Endothelial cell of umbilical vein (primary cell): ENCODE results near the gene PLEKHG3. TPM values are rescaled to one million over a fixed set of nuclear protein-coding genes. Genes with fewer than 3 reads are reported as not detected.

ENCODE experiments used
- BruUV-seq: library from RNA; stranded (reverse); fragments of 400-500 nt; replicated peaks from 2 replicates; lab custom pipeline; 2021; lab: Mats Ljungman, UMichigan
- CTCF ChIA-PET: fragments of 300-600, 350-600 bp; sonication (Branson Sonifier 250); formaldehyde crosslinking; loops from one replicate; lab custom pipeline; 2021; ENCODE audit warnings: antibody characterized with exemption, inconsistent platforms; lab: Charles Lee
- POLR2A ChIA-PET: fragments of 300-600, 350-600 bp; sonication (Branson Sonifier 250); formaldehyde crosslinking; loops from one replicate; lab custom pipeline; 2021; ENCODE audit warnings: antibody characterized with exemption, inconsistent platforms; lab: Charles Lee
- DNase-seq: peaks from one replicate; pipeline ENCODE4 v3.0.0-alpha.2; 2011; ENCODE audit warnings: low read depth, low spot score
- FAIRE-seq: peaks from 2 replicates; lab custom pipeline; 2011; peaks lifted over from hg19 to GRCh38; lab: Jason Lieb, UNC
- H2AFZ ChIP-seq: 2 replicates; pipeline ENCODE4 v1.6.0; 2012; ENCODE audit warnings: low read depth, low read length, control low read depth, inconsistent platforms
- H3K27ac ChIP-seq: 2 replicates; pipeline ENCODE4 v1.5.1; 2011; ENCODE audit warnings: low read depth, mild to moderate bottlenecking, control low read depth, low read length, moderate library complexity; ENCODE audit not compliant: insufficient read depth
- H3K27me3 ChIP-seq, 2 experiments: 2 replicates each; pipeline versions ENCODE4 v1.6.0 to v1.6.1; 2011; ENCODE audit warnings: low read length in 2 of 2, mixed read lengths in 1 of 2; ENCODE audit not compliant: control insufficient read depth in 2 of 2, insufficient read depth in 2 of 2
- H3K36me3 ChIP-seq, 2 experiments: 2 replicates in 1 of 2; 3 replicates in 1 of 2; pipeline ENCODE4 v1.5.1; 2011; ENCODE audit warnings: low read length in 2 of 2, mild to moderate bottlenecking in 1 of 2, moderate library complexity in 1 of 2; ENCODE audit not compliant: control insufficient read depth in 2 of 2, insufficient read depth in 2 of 2; ENCODE audit errors: extremely low read depth in 1 of 2
- H3K4me1 ChIP-seq: 3 replicates; pipeline ENCODE4 v1.5.1; 2011; ENCODE audit warnings: mild to moderate bottlenecking, low read length; ENCODE audit not compliant: control insufficient read depth, insufficient read depth; ENCODE audit errors: extremely low read depth
- H3K4me2 ChIP-seq: 2 replicates; pipeline ENCODE4 v1.6.1; 2011; ENCODE audit warnings: low read length, control low read depth, mixed read lengths; ENCODE audit not compliant: insufficient read depth
- H3K4me3 ChIP-seq, 3 experiments: fragments of 200-600 bp in 1 of 3; sonication (generic), shearing (Covaris generic) in 1 of 3; replicated peaks in 1 of 3; 2 replicates each; pipeline ENCODE4 v1.5.1; 2011 to 2016; ENCODE audit warnings: control low read depth in 3 of 3, low read length in 3 of 3, mild to moderate bottlenecking in 2 of 3, inconsistent platforms in 1 of 3, low read depth in 1 of 3, moderate library complexity in 1 of 3; ENCODE audit not compliant: insufficient read depth in 1 of 3
- H3K79me2 ChIP-seq: 2 replicates; pipeline ENCODE4 v1.6.0; 2012; ENCODE audit warnings: low read length, inconsistent platforms; ENCODE audit not compliant: control insufficient read depth, insufficient read depth
- H3K9ac ChIP-seq: replicated peaks from 2 replicates; pipeline ENCODE3; 2011; ENCODE audit warnings: low read length, control low read depth; ENCODE audit not compliant: insufficient read depth; ENCODE audit errors: extremely low read depth
- H3K9me1 ChIP-seq: replicated peaks from 3 replicates; pipeline ENCODE4 v1.6.0; 2011; ENCODE audit warnings: mild to moderate bottlenecking, low read length; ENCODE audit not compliant: control insufficient read depth, insufficient read depth; ENCODE audit errors: extremely low read depth
- H3K9me3 ChIP-seq: replicated peaks from 2 replicates; pipeline ENCODE4 v1.5.1; 2012; ENCODE audit warnings: low read length, inconsistent platforms; ENCODE audit not compliant: control insufficient read depth, insufficient read depth
- H4K20me1 ChIP-seq: replicated peaks from 2 replicates; pipeline ENCODE3; 2011; ENCODE audit warnings: mild to moderate bottlenecking, low read length; ENCODE audit not compliant: control insufficient read depth, insufficient read depth; ENCODE audit errors: extremely low read depth
- CTCF ChIP-seq, 2 donors: IDR thresholded peaks; 1 replicate in 1 of 2; 2 replicates in 1 of 2; pipeline ENCODE4 v1.5.1; 2011; ENCODE audit warnings: low read length in 2 of 2, mild to moderate bottlenecking in 2 of 2, moderate library complexity in 2 of 2, control low read depth in 1 of 2, inconsistent platforms in 1 of 2, low read depth in 1 of 2; ENCODE audit not compliant: insufficient read depth in 1 of 2; ENCODE audit errors: extremely low read depth in 1 of 2
- EZH2 ChIP-seq: IDR thresholded peaks from 2 replicates; pipeline ENCODE4 v1.6.1; 2012; ENCODE audit warnings: borderline replicate concordance, low read depth, mild to moderate bottlenecking, moderate library complexity, low read length, inconsistent platforms; ENCODE audit not compliant: severe bottlenecking
- FOS ChIP-seq: IDR thresholded peaks from 2 replicates; pipeline ENCODE4 v1.6.1; 2011; ENCODE audit warnings: mild to moderate bottlenecking, low read length, moderate library complexity, borderline replicate concordance; ENCODE audit not compliant: insufficient read depth
- GATA2 ChIP-seq: IDR thresholded peaks from 2 replicates; pipeline ENCODE4 v1.7.0; 2011; ENCODE audit warnings: low read depth, mild to moderate bottlenecking, moderate library complexity, mixed read lengths, low read length; ENCODE audit not compliant: insufficient read length, insufficient read depth
- JUN ChIP-seq: IDR thresholded peaks from 2 replicates; pipeline ENCODE4 v1.6.1; 2011; ENCODE audit warnings: borderline replicate concordance, low read depth; ENCODE audit not compliant: insufficient read length, insufficient read depth
- MAX ChIP-seq: IDR thresholded peaks from 2 replicates; pipeline ENCODE4 v1.6.1; 2011; ENCODE audit not compliant: insufficient read depth, insufficient read length
- MYC ChIP-seq: IDR thresholded peaks from one replicate; pipeline ENCODE4 v1.6.1; 2011; ENCODE audit warnings: mild to moderate bottlenecking, low read depth, low read length
- POLR2A ChIP-seq: IDR thresholded peaks from 2 replicates; pipeline ENCODE4 v1.6.1; 2012; ENCODE audit warnings: low read depth, mild to moderate bottlenecking, control low read depth, low read length
- POLR2AphosphoS5 ChIP-seq: IDR thresholded peaks from 2 replicates; pipeline ENCODE4 v1.6.1; 2012; ENCODE audit warnings: low read depth, mild to moderate bottlenecking, control low read depth, low read length, moderate library complexity; ENCODE audit not compliant: insufficient read depth
- dilution Hi-C: fragments of 300-500 bp; cut with MboI; formaldehyde crosslinking; loops from one replicate; pipeline ENCODE4 v1.15.0; 2019; ENCODE audit warnings: low sequenced_read_pairs; ENCODE audit not compliant: extremely low pct_ligation_motif_present
- intact Hi-C: fragments of 100-400 bp; cut with micrococcal nuclease; formaldehyde crosslinking; loops from one replicate; pipeline ENCODE4 v1.10.0; 2022
- polyA plus RNA-seq, 4 experiments: library from polyadenylated mRNA; depleted of rRNA in 3 of 4; stranded (reverse) in 3 of 4; unstranded in 1 of 4; fragments of >200 nt; gene quantifications; 2 replicates each; pipeline versions ENCODE4 v1.2.1 to v1.2.3, GENCODE V29; 2011 to 2012; ENCODE audit warnings: missing spikeins in 1 of 4
- total RNA-seq: library from RNA; stranded (reverse); gene quantifications from 2 replicates; pipeline ENCODE4 v1.2.3, GENCODE V29; 2021

The PLEKHG3 gene
- total and polyA plus RNA-seq, 2 donors (not counting 3 experiments of a cell fraction or from before 2014, with no cell fraction given): 6.6 to 8.0 TPM

- H3K9me3 ChIP-seq: no peaks in the 10 kb centered on the region
- CTCF ChIA-PET: interaction anchor here (1.2 to 1.5 kb wide), 2 partner anchors 12 to 39 kb away, joined by 4 read pairs; no protein-coding TSS in a partner anchor
- H3K27ac ChIP-seq: no peak overlapping the region
- dilution Hi-C loops (no loop called here), intact Hi-C loops (no loop called here)
- no peak for TF ChIP-seq GATA2
- no peak for TF ChIP-seq FOS
- TF ChIP-seq JUN: no peak
- TF ChIP-seq POLR2AphosphoS5: no peak
- no peak for TF ChIP-seq MAX
- no peak for TF ChIP-seq CTCF (IDR thresholded peaks at IDR 0.05; ENCODE audit: extremely low read depth in 1 of 2, insufficient read depth in 1 of 2, low read depth in 1 of 2, low read length in 2 of 2)
- no peak for TF ChIP-seq POLR2A
- no peak for TF ChIP-seq EZH2
- TF ChIP-seq MYC: no peak
- H3K9me1 ChIP-seq: no peaks in the 10 kb centered on the region
- FAIRE-seq: no peak
- no peak for DNase-seq
- no peaks in the 10 kb centered on the region for H3K79me2 ChIP-seq
- H3K36me3 ChIP-seq: no peaks in the 10 kb centered on the region
- H3K4me1 ChIP-seq: peaks cover 13% of the 10 kb centered on the region
- no TSS peak for BruUV-seq
- H3K27me3 ChIP-seq: no peaks in the 10 kb centered on the region
- H4K20me1 ChIP-seq: no peaks in the 10 kb centered on the region
- H2AFZ ChIP-seq: no peak overlapping the region
- no peak overlapping the region for H3K4me3 ChIP-seq
- H3K4me2 ChIP-seq: no peak overlapping the region
- no peak overlapping the region for H3K9ac ChIP-seq
- POLR2A ChIA-PET: no interaction called here
Observed at GRCh38 chr14:64789696-64790095, 85.5 kb downstream of the PLEKHG3 start.
